Loucy (cell line): ENCODE measurements around the gene ATP8A2.

ENCODE experiments used
- H2AFZ ChIP-seq: fragments of 200-600 bp; sonication (generic); 2 replicates; pipeline ENCODE4 v1.6.0; 2016; ENCODE audit warnings: antibody characterized with exemption, mild to moderate bottlenecking, low read length, moderate library complexity
- H3F3A ChIP-seq: fragments of 200-600 bp; 2 replicates; pipeline ENCODE4 v1.6.0; 2016; ENCODE audit warnings: antibody characterized with exemption, low read depth, mild to moderate bottlenecking
- H3K27me3 ChIP-seq: fragments of 200-600 bp; sonication (generic); 2 replicates; pipeline ENCODE4 v1.6.1; 2014; ENCODE audit warnings: low read length, mild to moderate bottlenecking; ENCODE audit not compliant: insufficient read depth, poor library complexity, severe bottlenecking
- H3K36me3 ChIP-seq: fragments of 200-600 bp; sonication (generic); 2 replicates; pipeline ENCODE4 v1.6.1; 2016; ENCODE audit warnings: low read length; ENCODE audit not compliant: insufficient read depth
- H3K4me1 ChIP-seq: fragments of 200-600 bp; sonication (generic); 2 replicates; pipeline ENCODE4 v1.5.1; 2014; ENCODE audit warnings: low read length, mild to moderate bottlenecking; ENCODE audit not compliant: insufficient read depth, poor library complexity, severe bottlenecking
- H3K4me2 ChIP-seq: fragments of 200-600 bp; sonication (generic); 2 replicates; pipeline ENCODE4 v1.6.0; 2014; ENCODE audit warnings: antibody characterized with exemption, low read length, low read depth, mild to moderate bottlenecking; ENCODE audit not compliant: poor library complexity, severe bottlenecking
- H3K4me3 ChIP-seq: fragments of 200-600 bp; sonication (generic); 2 replicates; pipeline ENCODE4 v1.5.1; 2014; ENCODE audit warnings: low read length, mild to moderate bottlenecking, mixed read lengths; ENCODE audit not compliant: poor library complexity, severe bottlenecking
- H3K79me2 ChIP-seq: fragments of 200-600 bp; sonication (generic); 2 replicates; pipeline ENCODE4 v1.6.1; 2014; ENCODE audit warnings: low read length; ENCODE audit not compliant: insufficient read depth
- H3K9ac ChIP-seq: fragments of 200-600 bp; sonication (generic); 2 replicates; pipeline ENCODE4 v1.6.0; 2014; ENCODE audit warnings: mild to moderate bottlenecking, low read depth, low read length, moderate library complexity; ENCODE audit not compliant: poor library complexity, severe bottlenecking
- H3K9me2 ChIP-seq: fragments of 200-600 bp; sonication (generic); replicated peaks from 2 replicates; pipeline ENCODE4 v1.6.1; 2016; ENCODE audit warnings: low read depth, low read length, mixed read lengths
- H3K9me3 ChIP-seq: fragments of 200-600 bp; sonication (generic); 2 replicates; pipeline ENCODE4 v1.6.1; 2014; ENCODE audit warnings: mild to moderate bottlenecking, antibody characterized with exemption, low read length, low read depth; ENCODE audit not compliant: insufficient read depth
- H4K20me1 ChIP-seq: fragments of 200-600 bp; sonication (generic); 2 replicates; pipeline ENCODE4 v1.6.0; 2014; ENCODE audit warnings: antibody characterized with exemption, low read length, mild to moderate bottlenecking; ENCODE audit not compliant: insufficient read depth, poor library complexity, severe bottlenecking
- CTCF ChIP-seq: fragments of 200-600 bp; sonication (generic); conservative IDR thresholded peaks from 2 replicates; pipeline ENCODE4 v1.5.1; 2014; ENCODE audit warnings: mild to moderate bottlenecking, antibody characterized with exemption, low read length
- EZH2phosphoT487 ChIP-seq: fragments of 200-600 bp; IDR thresholded peaks from 2 replicates; pipeline ENCODE4 v1.6.1; 2018; ENCODE audit warnings: antibody characterized with exemption, mild to moderate bottlenecking, moderate library complexity, borderline replicate concordance

Gene ATP8A2

DNA sequence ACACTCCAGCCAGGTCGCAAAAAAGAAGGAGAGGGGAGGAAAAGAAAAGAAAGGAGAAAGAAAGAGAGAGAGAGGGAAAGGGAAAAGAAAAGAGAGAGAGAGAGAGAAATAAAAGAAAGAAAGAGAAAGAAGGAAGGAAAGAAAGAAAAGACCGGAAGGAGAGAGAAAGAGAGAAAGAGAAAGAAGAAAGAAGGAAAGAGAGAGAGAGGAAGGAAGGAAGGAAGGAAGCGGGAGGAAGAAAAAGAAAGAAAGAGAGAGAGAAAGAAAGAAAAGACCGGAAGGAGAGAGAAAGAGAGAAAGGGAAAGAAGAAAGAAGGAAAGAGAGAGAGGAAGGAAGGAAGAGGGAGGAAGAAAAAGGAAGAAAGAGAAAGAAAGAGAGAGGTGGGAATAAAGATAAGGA, 359.3 kb downstream of the ATP8A2 start:
- TF ChIP-seq EZH2phosphoT487 (no peak), CTCF (no peak)
- H3K4me3 ChIP-seq = no peak overlapping the region
- H3K4me1 ChIP-seq = peaks cover 32% of the 10 kb centered on the region
- no peaks in the 10 kb centered on the region for H3K27me3 ChIP-seq
- H2AFZ ChIP-seq = no peak overlapping the region
- H4K20me1 ChIP-seq = no peaks in the 10 kb centered on the region
- H3K79me2 ChIP-seq = no peaks in the 10 kb centered on the region
- H3K36me3 ChIP-seq = no peaks in the 10 kb centered on the region
- no peak overlapping the region for H3K4me2 ChIP-seq
- no peaks in the 10 kb centered on the region for H3K9me2 ChIP-seq
- no peaks in the 10 kb centered on the region; the same call in 1 of the 2 replicates for H3F3A ChIP-seq
- H3K9me3 ChIP-seq = no peaks in the 10 kb centered on the region
- H3K9ac ChIP-seq = no peak overlapping the region

GRCh38 chr13:25731536-25731935, 359.8 kb downstream of the ATP8A2 start:
- no peaks in the 10 kb centered on the region for H3K9me2 ChIP-seq
- H3K36me3 ChIP-seq = no peaks in the 10 kb centered on the region
- TF ChIP-seq EZH2phosphoT487 = no peak
- no peak for TF ChIP-seq CTCF
- no peak overlapping the region for H2AFZ ChIP-seq
- no peaks in the 10 kb centered on the region for H3K9me3 ChIP-seq
- no peaks in the 10 kb centered on the region for H3K79me2 ChIP-seq
- H3K4me1 ChIP-seq = peaks cover 30% of the 10 kb centered on the region
- no peaks in the 10 kb centered on the region; the same call in 1 of the 2 replicates for H3F3A ChIP-seq
- H3K9ac ChIP-seq = no peak overlapping the region
- no peaks in the 10 kb centered on the region for H4K20me1 ChIP-seq
- no peaks in the 10 kb centered on the region for H3K27me3 ChIP-seq
- no peak overlapping the region for H3K4me2 ChIP-seq
- H3K4me3 ChIP-seq = no peak overlapping the region

GRCh38 chr13:25732111-25732865, 360.5 kb downstream of the ATP8A2 start:
- Histone ChIP-seq H3K9me3 (no peaks in the 10 kb centered on the region), H3K4me2 (no peak overlapping the region), H3K4me3 (no peak overlapping the region), H3K9ac (no peak overlapping the region), H2AFZ (no peak overlapping the region), H4K20me1 (no peaks in the 10 kb centered on the region), H3K27me3 (no peaks in the 10 kb centered on the region), H3K4me1 (peaks cover 35% of the 10 kb centered on the region), H3K36me3 (no peaks in the 10 kb centered on the region), H3K9me2 (no peaks in the 10 kb centered on the region), H3F3A (no peaks in the 10 kb centered on the region; the same call in 1 of the 2 replicates), H3K79me2 (no peaks in the 10 kb centered on the region)
- no peak for TF ChIP-seq CTCF
- TF ChIP-seq EZH2phosphoT487 = no peak
